ENCODE data around the gene SYNE2. TPM values are rescaled to one million over a fixed set of nuclear protein-coding genes. Genes with fewer than 3 reads are reported as not detected.

Gene SYNE2, protein sequence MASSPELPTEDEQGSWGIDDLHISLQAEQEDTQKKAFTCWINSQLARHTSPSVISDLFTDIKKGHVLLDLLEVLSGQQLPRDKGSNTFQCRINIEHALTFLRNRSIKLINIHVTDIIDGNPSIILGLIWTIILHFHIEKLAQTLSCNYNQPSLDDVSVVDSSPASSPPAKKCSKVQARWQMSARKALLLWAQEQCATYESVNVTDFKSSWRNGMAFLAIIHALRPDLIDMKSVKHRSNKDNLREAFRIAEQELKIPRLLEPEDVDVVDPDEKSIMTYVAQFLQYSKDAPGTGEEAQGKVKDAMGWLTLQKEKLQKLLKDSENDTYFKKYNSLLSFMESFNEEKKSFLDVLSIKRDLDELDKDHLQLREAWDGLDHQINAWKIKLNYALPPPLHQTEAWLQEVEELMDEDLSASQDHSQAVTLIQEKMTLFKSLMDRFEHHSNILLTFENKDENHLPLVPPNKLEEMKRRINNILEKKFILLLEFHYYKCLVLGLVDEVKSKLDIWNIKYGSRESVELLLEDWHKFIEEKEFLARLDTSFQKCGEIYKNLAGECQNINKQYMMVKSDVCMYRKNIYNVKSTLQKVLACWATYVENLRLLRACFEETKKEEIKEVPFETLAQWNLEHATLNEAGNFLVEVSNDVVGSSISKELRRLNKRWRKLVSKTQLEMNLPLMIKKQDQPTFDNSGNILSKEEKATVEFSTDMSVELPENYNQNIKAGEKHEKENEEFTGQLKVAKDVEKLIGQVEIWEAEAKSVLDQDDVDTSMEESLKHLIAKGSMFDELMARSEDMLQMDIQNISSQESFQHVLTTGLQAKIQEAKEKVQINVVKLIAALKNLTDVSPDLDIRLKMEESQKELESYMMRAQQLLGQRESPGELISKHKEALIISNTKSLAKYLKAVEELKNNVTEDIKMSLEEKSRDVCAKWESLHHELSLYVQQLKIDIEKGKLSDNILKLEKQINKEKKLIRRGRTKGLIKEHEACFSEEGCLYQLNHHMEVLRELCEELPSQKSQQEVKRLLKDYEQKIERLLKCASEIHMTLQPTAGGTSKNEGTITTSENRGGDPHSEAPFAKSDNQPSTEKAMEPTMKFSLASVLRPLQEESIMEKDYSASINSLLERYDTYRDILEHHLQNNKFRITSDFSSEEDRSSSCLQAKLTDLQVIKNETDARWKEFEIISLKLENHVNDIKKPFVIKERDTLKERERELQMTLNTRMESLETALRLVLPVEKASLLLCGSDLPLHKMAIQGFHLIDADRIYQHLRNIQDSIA (N-terminal part only)
- total RNA-seq = 21.9 and 39.2 TPM in 2 replicates

DNA sequence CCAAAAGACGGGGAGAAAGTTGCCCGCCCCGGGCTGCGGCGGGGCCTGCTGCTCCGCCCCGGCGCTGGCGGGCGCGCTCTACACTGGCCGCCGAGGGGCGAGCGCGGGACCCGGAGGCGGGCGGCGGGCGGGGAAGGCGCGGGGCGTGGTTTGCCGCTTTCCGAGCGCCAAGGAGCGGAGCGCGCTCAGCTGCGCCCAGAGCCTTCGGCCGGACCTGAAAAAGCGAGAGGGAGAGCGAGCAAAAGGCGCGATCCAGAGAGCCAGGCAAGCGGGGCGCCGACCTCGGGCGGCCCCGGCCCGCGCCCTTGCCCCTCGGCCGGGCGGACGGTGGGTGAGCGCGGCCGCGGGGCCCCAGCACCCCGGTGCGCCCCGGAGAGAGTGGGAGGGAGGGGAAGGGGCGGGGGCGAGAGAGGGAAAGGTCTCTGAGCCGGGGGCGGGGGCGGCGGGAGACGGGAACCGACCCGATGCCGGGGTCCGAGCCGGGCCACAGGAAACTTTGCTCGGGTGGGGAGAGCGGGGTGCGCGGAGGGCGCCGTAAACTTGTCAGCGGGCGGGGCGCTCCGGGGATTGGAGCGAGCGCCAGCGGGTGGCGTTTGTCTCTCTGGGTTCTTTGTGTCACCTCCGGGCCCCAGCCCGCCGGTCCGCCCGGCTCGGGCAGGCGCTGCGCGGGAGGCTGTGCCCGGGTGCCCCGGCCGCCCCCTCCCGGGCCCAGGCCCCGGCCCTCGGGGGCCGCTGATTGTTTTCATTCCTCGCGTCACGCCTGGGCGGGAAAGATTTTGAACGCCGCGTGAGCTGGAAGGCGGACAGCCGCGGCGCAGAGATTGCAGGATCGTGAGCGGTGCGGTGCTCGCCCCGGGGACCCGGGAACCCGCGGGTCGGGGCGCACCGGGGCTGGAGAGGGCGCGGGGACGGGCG lies at the start of gene SYNE2:
Gene SYNE2 (plus strand): TSS at position 188 of the 915 bp plus-strand sequence. CDS start 56,145 bp downstream, outside the sequence.

Other genes starting within 250 kb of the SYNE2 start
- 14.8 and 17.8 TPM in 2 replicates for gene WDR89, start 211.1 kb upstream of the SYNE2 start, total RNA-seq
- 8.4 and 12.2 TPM in 2 replicates for gene SGPP1, start 124.9 kb upstream of the SYNE2 start, total RNA-seq

Measured in endothelial cell of coronary artery (primary cell).